Fibroblast of upper back skin (primary cell): ENCODE results near the gene LHFPL6.
A peak's percentile ranks its signal among the peaks of the same experiment; 100 is the strongest.

Experiments used
- DNase-seq: peaks from one replicate; pipeline ENCODE4 v3.0.0-alpha.2; 2013

The LHFPL6 gene

DNA sequence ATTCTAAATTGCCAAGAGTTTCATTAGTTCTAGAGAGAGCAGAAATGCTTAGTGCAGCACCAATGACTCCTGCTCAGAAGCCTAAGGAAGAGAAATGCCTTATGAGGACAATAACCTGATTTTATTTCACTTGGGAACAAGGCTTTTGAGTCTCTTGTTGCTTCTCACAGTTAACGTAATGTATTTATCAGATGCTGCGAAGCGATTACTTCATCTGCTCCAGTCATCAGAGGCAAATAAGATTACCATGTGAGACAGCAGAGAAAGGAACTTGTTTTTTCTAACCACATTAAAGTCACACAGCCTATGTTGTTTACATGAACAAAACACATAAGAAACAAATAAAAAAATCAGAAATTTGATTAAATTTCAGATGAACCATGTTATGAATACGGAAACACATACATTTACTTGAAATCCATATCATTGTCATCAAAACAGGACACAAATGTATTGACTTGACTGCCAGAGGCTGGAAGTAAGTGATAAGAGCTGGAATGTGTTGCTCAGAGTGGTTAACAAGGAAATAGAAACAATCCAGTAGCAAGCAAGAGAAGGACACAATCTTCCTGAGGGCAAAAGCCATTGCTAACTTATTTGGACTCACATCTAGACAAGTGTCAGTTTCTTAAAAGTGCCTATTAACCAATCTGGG is 147.3 kb downstream of the LHFPL6 start:
- no peak for DNase-seq

DNA sequence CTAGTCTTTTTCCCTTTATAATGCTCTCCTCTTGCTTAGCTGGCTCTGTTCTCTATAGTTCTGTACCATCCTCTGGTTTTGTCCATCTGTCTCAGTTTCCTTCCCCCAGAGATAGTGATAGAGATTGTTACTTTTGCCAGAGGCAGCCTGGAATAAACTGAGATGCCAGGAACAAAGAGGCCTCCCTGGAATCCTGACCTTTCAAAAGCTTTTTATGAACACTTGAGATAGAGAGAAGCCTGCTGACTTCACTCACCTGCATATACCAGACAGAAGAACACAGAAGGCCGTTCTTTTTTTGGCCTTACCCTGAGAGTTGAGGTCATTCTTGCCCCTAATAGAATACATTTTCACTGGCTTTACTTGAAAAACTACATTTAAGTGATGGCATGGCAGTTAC is 150.2 kb downstream of the LHFPL6 start:
- no peak for DNase-seq

DNA sequence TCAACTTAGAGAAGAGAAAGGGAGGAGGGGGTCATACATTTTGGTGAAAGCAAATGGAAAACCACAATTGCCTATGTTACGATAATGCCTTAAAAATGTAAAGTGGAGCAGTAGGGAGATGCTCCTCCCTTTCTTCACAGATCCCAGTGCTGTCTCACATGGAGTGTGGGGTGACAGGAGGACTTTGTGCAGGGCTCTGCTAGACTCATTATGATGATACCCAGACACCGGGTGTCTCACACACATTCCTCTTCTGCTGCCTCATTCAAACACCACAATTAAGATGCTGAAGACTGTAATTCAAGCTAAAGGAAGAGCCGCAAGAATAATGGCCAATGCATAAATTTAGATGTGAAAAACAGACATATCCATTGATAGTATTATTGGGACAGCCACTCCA is 150.6 kb downstream of the LHFPL6 start:
- peak; percentile 51 for DNase-seq

DNA sequence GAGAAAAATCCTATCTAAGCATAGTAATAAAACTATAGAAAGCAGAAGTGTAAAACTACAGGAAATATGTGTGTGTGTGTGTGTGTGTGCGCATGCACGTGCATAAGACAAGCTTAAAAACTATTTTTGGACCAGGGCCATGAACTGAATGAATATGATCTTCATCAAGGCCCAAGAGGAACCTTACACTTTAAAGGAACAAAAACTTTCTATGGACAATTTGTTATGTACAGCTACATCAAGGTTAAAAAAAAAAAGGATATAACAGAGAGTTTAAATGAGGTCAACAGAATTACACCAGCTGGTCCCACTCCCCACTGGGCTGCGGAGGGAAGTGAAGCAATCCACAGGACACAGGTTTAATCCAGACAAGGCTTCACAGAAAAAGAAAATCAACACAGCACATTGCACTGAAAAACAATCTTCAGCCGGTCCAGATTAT is 151.1 kb downstream of the LHFPL6 start:
- peak; percentile 63 for DNase-seq

DNA sequence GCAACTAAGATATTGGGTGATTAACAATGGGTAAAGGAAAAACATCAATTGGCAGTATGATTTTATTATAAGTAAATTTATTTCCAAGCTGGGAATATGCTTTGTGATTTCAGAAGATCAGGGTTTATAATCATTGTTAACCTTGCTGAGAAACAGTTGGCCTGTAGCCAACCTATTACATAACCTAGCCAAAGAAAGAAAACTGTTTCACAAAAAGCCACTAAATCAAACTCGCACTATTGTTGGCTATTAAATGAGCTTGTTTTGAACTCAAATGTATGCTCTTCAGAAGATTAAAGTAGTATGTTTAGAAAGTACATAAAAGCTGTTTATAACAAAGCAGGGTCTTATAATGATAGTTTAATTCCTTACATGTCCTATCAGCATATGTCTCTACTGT is 151.7 kb downstream of the LHFPL6 start:
- peak; percentile 25 for DNase-seq

DNA sequence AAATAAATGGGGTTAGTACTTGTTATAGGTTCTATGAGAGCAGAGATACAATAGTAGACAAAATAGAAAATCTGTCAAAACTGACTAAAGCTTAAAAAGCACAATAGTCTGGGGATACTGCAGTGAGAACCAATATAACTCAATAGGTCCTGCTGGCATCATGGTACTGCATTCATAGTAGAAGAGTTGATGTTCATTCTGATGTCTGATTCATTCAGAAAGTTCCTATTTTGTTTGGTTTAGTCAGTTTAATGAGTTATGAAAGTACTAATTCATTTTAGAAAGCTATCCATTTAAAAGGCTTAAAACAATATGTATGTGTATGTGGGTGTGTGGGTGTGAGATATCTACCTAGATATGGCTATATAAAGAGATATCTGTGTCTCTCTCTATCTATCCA is 152.8 kb downstream of the LHFPL6 start:
- no peak for DNase-seq

DNA sequence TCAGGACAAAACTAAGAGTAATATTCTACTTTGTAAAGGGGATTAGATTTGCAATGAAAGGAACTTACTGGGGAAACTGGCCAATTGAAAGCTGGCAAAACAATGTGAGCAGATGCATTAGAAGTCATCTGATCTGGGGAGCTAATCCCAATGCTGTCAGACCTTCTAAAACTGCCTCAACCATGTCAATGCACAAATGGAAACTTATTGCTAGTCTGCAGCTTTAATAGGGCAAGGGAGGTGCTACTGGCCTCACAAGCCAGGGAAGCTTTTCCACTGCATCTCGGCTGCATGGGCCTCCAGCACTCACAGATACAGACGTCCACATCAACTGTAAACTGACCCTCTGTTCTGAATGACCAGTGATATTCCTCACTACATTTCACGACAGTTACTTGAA is 154.2 kb downstream of the LHFPL6 start:
- DNase-seq, result no peak

DNA sequence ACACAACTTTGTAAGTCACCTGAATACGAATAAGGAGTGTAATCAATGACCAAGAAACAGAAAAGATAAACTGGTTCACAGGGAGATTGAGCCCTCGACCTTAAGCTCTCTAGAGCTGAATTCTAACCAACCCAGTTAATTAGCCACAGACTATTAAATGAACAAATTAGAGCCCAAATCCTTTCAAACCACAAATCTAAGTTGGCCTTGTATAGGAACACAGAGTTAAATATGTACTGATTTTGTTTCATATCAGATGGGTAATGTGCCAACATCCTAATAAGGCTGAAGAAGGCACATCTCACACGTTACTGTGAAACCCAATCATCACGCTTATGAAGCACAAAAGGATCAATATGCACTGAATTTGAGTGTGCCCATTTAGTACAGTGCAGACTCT is 156.1 kb downstream of the LHFPL6 start:
- DNase-seq, result no peak

DNA sequence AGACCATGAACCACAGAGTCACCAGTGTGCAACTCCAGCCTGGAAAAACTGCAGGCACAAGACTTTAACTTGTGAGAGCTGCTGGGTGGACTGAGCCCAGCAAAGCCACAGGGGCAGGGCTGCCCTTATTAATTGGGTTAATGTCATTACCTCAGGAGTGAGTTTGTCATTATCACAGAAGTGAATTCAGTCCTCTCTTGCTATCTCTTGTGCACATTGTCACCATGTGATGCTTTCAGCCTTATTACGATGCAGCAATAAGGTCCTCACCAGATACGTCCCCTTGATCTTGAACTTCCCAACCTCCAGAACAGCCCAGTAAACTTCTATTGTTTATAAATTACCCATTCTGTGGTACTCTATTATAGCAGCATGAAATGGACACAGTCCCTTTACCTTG is 158.1 kb downstream of the LHFPL6 start:
- no peak for DNase-seq

DNA sequence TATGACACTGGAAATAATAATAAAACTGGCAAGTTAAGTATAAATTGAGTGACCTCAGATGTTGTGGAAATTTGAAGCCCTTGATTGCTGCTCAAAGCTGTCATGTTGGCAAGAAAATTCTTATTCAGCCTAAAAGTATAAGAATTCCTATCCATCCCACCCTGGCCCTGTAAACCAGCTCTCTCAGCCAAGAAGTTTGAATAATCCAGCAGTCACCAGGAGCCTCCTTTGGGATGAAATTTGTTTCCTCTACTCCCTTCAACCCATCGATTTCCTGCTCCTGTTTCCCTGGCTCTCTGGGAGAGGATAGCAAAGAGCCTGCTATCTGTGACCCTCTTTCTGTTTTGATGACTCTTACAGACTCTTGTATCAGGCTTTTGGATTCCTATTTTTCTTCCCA is 169.3 kb downstream of the LHFPL6 start:
- no peak for DNase-seq

DNA sequence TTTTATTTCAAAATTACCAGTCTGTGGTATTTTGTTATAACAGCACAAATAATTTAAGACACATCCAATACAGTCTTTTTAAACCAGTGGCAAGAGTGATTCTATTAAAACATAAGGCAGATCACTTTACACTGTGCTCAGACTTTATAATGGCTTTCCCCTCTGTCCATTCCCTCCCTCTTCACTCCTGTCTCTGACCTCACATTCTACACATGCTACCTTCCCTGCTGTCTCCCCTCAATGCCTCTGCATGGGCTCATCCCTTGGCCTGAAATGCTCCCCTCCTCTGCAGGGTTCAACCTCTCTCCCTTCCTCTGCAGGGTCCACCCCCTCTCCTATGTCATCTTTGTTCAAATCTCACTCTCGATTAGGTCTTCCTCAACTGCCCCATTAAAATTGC is 170.8 kb downstream of the LHFPL6 start:
- DNase-seq, result no peak

DNA sequence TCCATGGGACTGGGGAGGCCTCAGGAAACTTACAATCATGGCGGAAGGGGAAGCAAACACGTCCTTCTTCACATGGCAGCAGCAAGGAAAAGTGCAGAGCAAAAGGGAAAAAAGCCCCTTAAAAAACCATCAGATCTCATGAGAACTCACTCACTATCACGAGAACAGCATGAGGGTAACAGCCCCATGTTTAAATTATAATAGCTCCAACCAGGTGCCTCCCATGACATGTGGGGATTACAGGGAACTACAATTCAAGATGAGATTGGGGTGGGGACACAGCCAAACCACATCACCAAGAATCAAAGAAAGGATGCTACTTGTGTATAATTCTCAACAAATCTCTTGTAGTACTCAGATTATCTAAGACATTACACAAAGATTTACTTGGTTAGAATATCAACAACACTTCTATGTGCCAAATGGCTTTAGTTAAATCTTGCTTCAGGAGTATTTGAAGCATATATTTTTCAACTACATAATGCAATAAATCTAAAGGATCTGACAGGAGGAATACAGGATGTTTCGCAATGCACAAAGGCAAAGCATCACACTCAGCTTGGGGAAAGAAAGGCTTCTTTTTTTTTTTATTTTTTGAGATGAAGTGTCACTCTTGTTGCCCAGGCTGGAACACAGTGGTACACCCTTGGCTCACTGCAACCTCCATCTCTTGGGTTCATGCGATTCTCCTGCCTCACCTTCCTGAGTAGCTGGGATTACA is 180.0 kb downstream of the LHFPL6 start:
- DNase-seq, result peak; percentile 37

DNA sequence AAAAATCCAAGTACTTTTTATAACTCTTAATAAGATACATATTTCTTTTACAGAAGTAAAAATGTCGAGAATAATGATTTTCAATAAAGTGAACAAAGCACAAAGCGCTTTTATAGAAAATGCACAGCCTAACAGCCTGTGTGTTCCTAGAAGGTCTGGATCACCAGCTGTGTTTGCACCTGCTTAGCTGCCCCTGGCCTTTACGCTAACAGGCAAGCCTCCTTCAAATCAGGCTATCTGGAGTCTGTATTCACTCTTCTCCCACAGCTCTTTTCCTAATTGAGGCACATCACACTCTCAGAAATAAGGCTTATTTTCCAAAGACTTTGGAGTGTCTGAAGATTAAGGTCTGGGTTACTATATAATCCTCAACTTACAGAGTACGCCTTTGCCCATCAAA is 183.1 kb downstream of the LHFPL6 start:
- no peak for DNase-seq

DNA sequence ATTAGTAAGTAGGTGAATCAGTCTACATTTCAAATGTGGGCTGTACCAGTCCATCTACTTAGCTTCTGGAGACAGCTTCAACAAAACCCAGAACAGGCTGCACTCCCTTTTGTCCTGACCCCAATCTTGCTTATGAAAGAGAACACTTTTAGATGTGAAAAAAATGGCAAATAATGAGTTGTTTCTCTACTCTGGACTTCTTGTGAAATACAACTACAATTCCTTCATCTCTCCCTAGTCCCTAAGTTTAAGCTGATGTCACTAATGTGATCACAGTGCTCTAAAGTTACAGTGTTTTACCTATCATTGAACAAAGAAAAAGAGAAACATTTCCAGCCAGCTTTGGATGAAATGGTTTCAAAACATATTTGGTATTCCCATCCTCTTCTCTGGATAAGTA is 183.9 kb downstream of the LHFPL6 start:
- no peak for DNase-seq

DNA sequence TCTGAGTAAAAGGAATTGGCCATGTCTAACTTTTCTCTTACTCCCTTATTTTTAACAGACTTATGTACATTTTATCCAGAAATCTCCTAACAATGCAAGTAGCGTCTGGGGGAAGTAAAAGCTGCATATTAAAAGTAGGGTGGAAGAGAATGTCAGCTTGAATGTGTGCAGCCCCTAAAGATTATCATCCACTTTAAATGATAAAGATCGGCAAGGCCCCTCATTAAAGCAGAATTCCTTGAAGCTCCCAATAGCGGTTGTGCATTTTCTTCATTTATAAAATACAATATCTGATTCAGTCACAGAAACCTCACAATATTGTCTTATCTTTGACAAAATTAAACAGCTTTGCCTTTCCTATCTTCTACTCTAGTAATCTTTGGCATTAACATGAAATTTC is 184.6 kb downstream of the LHFPL6 start:
- DNase-seq, result no peak

DNA sequence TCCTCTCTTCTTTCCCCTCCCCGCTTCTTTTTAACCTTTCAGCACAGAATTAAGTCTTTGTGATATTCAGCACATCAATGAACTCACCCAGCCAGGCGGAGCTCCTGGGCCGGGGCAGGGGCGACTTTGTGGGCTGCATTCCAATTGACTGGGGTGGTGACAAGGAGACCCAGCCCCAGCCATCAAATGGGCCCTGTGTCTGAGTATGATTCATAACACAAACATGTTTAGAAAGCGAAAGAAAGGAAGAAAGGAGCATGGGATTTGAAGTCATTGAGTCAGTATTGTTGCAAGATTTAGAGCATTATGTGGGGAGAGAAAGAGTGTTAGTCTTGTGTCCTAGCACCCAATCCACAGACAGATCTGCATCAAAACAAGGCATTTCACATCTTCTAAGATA is 185.3 kb downstream of the LHFPL6 start:
- peak; percentile 70 for DNase-seq

DNA sequence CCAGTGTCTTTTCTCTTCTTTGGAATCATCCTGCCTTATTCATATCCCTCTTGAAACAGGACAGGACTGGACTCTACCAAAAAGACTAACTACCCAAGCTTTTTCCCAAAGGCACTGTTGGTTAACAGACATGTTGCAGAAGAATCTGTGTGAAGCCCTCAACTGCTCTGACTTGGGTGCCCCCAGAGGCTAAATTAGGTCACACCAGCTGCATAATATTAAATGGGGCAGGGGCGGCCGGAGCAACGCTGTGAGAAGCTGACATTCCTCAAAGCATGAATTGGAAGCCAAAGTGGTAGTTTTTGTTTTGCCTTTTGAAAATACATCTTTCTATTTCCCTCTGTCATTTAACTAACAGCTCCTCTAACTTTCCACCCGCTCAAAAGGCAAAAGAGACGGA is 185.9 kb downstream of the LHFPL6 start:
- peak; percentile 20 for DNase-seq

DNA sequence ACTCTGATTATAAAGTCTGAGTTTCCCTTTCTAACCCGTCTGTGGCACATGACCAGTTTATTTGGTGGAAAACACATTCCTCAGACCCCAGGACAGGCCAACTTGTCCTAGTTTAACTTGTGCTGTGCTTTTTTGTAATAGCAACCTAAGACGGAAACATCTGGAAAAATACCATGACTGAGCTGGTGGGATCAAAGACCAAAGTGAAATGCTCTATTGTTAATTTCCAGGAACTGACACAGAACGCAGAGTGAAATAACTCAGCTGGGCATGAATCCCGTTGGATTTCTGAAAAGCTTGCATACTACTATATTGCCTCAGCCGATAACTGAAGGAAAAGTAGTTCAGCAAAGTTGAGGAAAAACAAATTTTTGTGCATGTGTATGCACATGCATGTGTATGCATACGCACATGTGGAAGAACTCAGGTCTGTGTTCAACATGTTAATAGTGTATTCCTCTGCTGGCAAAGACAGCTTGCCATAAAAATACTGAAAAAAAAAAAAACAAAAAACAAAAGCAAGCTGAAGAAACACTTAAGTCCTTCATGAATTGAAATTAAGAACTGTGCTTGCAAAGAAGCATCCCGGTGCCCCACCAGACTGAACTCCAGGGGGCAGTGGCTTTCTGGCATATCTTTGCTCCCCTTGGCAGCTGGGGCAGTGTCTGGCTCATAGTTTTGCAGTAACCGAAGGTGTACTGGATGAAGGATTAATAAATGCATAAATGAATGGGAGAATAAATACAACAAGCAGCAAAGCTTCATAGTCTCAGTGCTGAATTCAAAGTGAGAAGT is 187.8 kb downstream of the LHFPL6 start:
- DNase-seq, result peak; percentile 57

DNA sequence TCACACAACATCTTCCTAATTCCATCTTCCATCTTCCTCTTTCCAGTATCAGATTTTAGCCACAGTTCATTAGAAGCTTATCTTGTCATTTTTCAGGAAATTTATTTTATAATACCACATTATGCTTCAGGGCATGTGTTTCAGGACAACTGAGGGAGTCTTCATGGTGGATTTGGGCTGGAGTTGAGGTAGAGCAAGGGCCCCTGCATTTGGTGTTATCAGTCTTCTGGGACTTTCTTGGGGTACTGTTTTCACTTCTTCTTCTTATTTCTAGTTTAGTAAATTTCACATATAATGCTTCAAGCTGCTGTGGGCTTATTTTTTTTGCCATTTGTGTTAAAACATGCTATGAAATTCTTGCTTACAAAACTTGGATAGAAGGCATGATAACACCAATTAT is 188.7 kb downstream of the LHFPL6 start:
- DNase-seq, result no peak

DNA sequence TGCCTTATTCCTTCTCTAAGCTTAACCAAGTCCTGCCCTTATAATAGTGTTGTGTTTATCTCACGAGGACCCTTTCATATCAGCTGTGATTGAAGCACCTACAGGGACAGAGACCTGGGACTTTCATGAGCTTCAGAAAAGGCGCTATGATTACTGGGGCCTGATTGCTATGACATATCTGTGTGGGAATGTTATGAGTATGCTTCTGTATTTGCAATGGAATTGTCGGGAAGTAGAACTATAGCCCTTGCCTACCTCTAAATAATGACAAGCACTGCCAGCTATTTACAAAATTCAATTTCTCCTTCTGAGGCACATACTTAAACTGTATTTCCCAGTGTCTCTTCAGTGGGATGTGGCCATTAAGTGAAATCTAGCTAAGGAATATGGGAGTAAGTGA is 191.5 kb downstream of the LHFPL6 start:
- DNase-seq, result peak; percentile 13

DNA sequence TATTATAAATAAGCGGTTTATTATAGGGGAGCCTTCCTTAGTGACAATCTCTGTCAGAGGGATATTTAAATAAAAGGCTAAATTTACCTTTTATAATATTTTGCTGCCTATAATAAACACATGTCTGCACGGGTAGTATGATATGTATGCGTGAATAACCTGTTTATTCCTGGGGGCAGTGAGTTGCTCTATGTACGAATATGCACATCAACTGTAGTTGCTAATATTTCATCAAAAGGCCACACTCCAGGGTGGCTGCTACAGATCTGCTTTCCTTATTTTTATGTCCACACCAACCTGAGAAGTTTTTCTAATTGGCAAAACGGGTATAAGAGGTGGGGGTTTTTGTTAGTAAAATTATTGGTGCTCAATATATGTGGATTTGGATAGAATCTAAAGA is 192.0 kb downstream of the LHFPL6 start:
- no peak for DNase-seq

DNA sequence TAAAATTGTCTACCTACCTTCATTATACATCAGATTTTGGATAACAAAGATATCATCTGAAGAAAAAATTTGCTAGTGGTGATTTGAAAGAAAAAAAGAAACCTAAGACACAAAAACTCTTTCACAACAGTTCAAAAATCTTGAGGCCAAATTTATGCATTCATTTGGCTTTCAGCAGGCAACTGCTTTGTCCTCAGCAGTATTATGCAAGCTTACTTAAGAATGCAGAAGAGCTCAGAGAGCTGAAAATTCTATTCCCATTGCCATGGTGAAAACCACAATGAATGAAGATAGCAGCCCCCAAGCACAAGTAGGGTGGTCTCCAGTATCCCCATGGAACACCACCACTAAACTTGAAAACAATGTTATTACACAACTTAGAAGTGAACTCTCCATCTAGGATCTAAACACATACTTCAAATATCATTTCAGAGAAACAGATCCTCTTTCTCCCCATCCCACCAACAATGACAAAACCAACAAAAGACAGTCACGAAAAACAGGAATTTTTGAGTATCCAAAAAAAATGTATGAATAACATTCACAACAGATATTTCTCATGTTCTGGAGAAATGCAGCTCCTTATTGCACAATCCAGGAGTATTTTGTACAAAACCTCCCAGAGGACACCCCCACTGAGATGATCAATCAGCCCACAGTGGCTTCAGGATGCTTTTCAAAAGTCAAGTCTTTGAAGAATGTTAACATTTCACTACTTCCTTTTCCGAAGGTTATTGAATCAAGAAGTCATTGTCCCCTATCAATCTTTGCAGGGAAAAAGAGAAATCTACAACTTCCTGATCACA is 192.7 kb downstream of the LHFPL6 start:
- DNase-seq, result peak; percentile 89

DNA sequence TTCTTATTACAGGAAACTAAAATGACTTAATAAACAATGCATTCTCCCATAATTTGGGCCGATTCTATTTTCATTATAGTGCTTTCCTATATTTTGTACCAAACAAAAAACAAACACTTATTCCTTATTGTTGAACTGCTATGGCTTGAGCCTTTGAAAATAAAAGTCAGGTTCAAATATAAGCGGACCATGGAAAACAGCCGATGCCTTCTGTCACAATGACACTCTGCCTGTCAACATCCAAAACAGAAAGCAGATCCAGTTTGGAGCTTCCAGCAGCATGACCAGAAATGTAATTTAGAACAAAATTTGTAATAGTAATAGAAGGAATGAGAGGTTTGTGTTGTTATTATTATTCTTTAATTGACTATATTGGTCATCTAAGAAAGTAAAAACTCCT is 194.5 kb downstream of the LHFPL6 start:
- no peak for DNase-seq
